H1 (cell line): ENCODE data around the gene VPS50. TPM values are rescaled to one million over a fixed set of nuclear protein-coding genes. Genes with fewer than 3 reads are reported as not detected.

Source experiments
- CTCF ChIA-PET: fragments of 300-600 bp; sonication (Branson Sonifier 250); formaldehyde crosslinking; loops from one replicate; lab custom pipeline; 2021; ENCODE audit not compliant: partially characterized antibody; lab: Charles Lee
- POLR2A ChIA-PET: fragments of 300-600 bp; sonication (Branson Sonifier 250); formaldehyde crosslinking; loops from one replicate; lab custom pipeline; 2021; ENCODE audit warnings: inconsistent platforms; ENCODE audit not compliant: partially characterized antibody; lab: Charles Lee
- DNase-seq, 2 experiments: peaks; one replicate each; pipeline versions ENCODE4 v3.0.0 to v3.0.0-alpha.2; 2010 to 2022; ENCODE audit warnings: low spot score in 2 of 2, low read depth in 1 of 2, mixed read lengths in 1 of 2
- FAIRE-seq: peaks from 2 replicates; lab custom pipeline; 2011; peaks lifted over from hg19 to GRCh38; lab: Jason Lieb, UNC
- H2AFZ ChIP-seq: 2 replicates; pipeline ENCODE4 v1.8.1; 2012; ENCODE audit warnings: low read length, inconsistent platforms
- H2AK5ac ChIP-seq: 2 replicates; pipeline ENCODE4 v1.6.1; 2013; ENCODE audit warnings: low read depth, low read length
- H2BK120ac ChIP-seq: replicated peaks from 2 replicates; pipeline ENCODE3; 2013; ENCODE audit warnings: low read depth, low read length, inconsistent platforms
- H2BK12ac ChIP-seq: 2 replicates; pipeline ENCODE4 v1.6.1; 2013; ENCODE audit warnings: low read depth, low read length
- H2BK15ac ChIP-seq: 2 replicates; pipeline ENCODE4 v1.6.1; 2013; ENCODE audit warnings: low read length
- H2BK20ac ChIP-seq: 2 replicates; pipeline ENCODE4 v1.6.1; 2013; ENCODE audit warnings: low read length
- H2BK5ac ChIP-seq: 2 replicates; pipeline ENCODE4 v1.6.1; 2013; ENCODE audit warnings: low read depth, low read length
- H3K14ac ChIP-seq: 2 replicates; pipeline ENCODE4 v1.6.1; 2013; ENCODE audit warnings: inconsistent platforms; ENCODE audit not compliant: insufficient read length
- H3K18ac ChIP-seq: 2 replicates; pipeline ENCODE4 v1.6.1; 2013; ENCODE audit warnings: low read length; ENCODE audit errors: extremely low read depth
- H3K23ac ChIP-seq: 2 replicates; pipeline ENCODE4 v1.6.1; 2013; ENCODE audit warnings: inconsistent platforms; ENCODE audit not compliant: insufficient read length
- H3K23me2 ChIP-seq: 2 replicates; pipeline ENCODE4 v1.6.1; 2013; ENCODE audit warnings: low read depth, low read length
- H3K27ac ChIP-seq: 2 replicates; pipeline ENCODE4 v1.6.1; 2011; ENCODE audit warnings: low read depth, low read length, inconsistent platforms
- H3K27me3 ChIP-seq, 4 experiments: replicated peaks in 1 of 4; 1 replicate in 1 of 4; 2 replicates in 3 of 4; pipeline versions ENCODE4 v1.6.1 to v1.8.1; 2011 to 2013; ENCODE audit warnings: low read length in 3 of 4, mild to moderate bottlenecking in 3 of 4, inconsistent platforms in 2 of 4, mixed read lengths in 2 of 4, moderate library complexity in 1 of 4; ENCODE audit not compliant: control insufficient read depth in 3 of 4, insufficient read depth in 3 of 4; ENCODE audit errors: extremely low read depth in 1 of 4
- H3K36me3 ChIP-seq, 4 experiments: 2 replicates each; pipeline versions ENCODE4 v1.6.1 to v1.8.1; 2011 to 2013; ENCODE audit warnings: mild to moderate bottlenecking in 4 of 4, low read length in 3 of 4, moderate library complexity in 2 of 4, control low read depth in 1 of 4, inconsistent platforms in 1 of 4; ENCODE audit not compliant: insufficient read depth in 4 of 4, control insufficient read depth in 2 of 4
- H3K4ac ChIP-seq: replicated peaks from 2 replicates; pipeline ENCODE3; 2013; ENCODE audit warnings: low read length, low read depth, mixed read lengths, inconsistent platforms; ENCODE audit not compliant: insufficient read length
- H3K4me1 ChIP-seq, 4 experiments: replicated peaks in 1 of 4; 1 replicate in 1 of 4; 2 replicates in 3 of 4; pipeline versions ENCODE4 v1.6.1 to v1.8.1; 2011 to 2013; ENCODE audit warnings: low read length in 3 of 4, inconsistent platforms in 2 of 4, mixed read lengths in 1 of 4; ENCODE audit not compliant: insufficient read depth in 4 of 4, control insufficient read depth in 3 of 4
- H3K4me2 ChIP-seq, 2 experiments: 2 replicates each; pipeline versions ENCODE4 v1.6.1 to v1.8.1; 2011 to 2013; ENCODE audit warnings: low read depth in 2 of 2, low read length in 2 of 2, control low read depth in 1 of 2, inconsistent platforms in 1 of 2, mild to moderate bottlenecking in 1 of 2; ENCODE audit not compliant: insufficient read depth in 1 of 2
- H3K4me3 ChIP-seq, 4 experiments: fragments of 200-600, 300-600 bp in 1 of 4; sonication (generic), shearing (Covaris generic), sonication (Bioruptor Twin) in 1 of 4; 2 replicates each; pipeline versions ENCODE4 v1.5.1 to v1.8.1; 2011 to 2016; ENCODE audit warnings: low read length in 4 of 4, low read depth in 3 of 4, control low read depth in 2 of 4, inconsistent platforms in 2 of 4, mild to moderate bottlenecking in 2 of 4, mixed read lengths in 1 of 4, moderate library complexity in 1 of 4; ENCODE audit not compliant: insufficient read depth in 2 of 4; ENCODE audit errors: extremely low read depth in 1 of 4
- H3K56ac ChIP-seq: replicated peaks from 2 replicates; pipeline ENCODE3; 2013; ENCODE audit warnings: low read depth, mild to moderate bottlenecking, mixed read lengths, low read length, inconsistent platforms; ENCODE audit not compliant: insufficient read length
- H3K79me1 ChIP-seq: 2 replicates; pipeline ENCODE4 v1.6.1; 2013; ENCODE audit warnings: low read depth, low read length, control low read depth
- H3K79me2 ChIP-seq, 2 experiments: 2 replicates each; pipeline versions ENCODE4 v1.6.1 to v1.8.1; 2012 to 2013; ENCODE audit warnings: low read length in 2 of 2, mild to moderate bottlenecking in 2 of 2, inconsistent platforms in 1 of 2; ENCODE audit not compliant: insufficient read depth in 2 of 2, control insufficient read depth in 1 of 2
- H3K9ac ChIP-seq, 4 experiments: replicated peaks in 1 of 4; 1 replicate in 1 of 4; 2 replicates in 3 of 4; pipeline versions ENCODE4 v1.6.1 to v1.8.1; 2011 to 2013; ENCODE audit warnings: low read depth in 3 of 4, low read length in 3 of 4, control low read depth in 2 of 4, mild to moderate bottlenecking in 2 of 4, moderate library complexity in 2 of 4, inconsistent platforms in 1 of 4; ENCODE audit errors: extremely low read depth in 1 of 4
- H3K9me3 ChIP-seq, 2 experiments: 2 replicates each; pipeline versions ENCODE4 v1.6.1 to v1.8.1; 2012 to 2013; ENCODE audit warnings: mild to moderate bottlenecking in 2 of 2, moderate library complexity in 2 of 2, control low read depth in 1 of 2, inconsistent platforms in 1 of 2, low read depth in 1 of 2, low read length in 1 of 2, mixed read lengths in 1 of 2; ENCODE audit not compliant: insufficient read depth in 2 of 2
- H4K20me1 ChIP-seq, 2 experiments: replicated peaks in 1 of 2; 2 replicates each; pipeline versions ENCODE3 to v1.8.1; 2011 to 2013; ENCODE audit warnings: inconsistent platforms in 2 of 2, low read length in 2 of 2, mild to moderate bottlenecking in 1 of 2; ENCODE audit not compliant: insufficient read depth in 2 of 2, control insufficient read depth in 1 of 2
- H4K5ac ChIP-seq: 2 replicates; pipeline ENCODE4 v1.6.1; 2013; ENCODE audit warnings: low read length, low read depth, mixed read lengths, inconsistent platforms; ENCODE audit not compliant: insufficient read length
- H4K8ac ChIP-seq: 2 replicates; pipeline ENCODE4 v1.8.0; 2013; ENCODE audit warnings: mild to moderate bottlenecking, moderate library complexity, low read length, inconsistent platforms; ENCODE audit not compliant: insufficient read depth; ENCODE audit errors: extremely low read depth
- H4K91ac ChIP-seq: replicated peaks from 2 replicates; pipeline ENCODE3; 2013; ENCODE audit warnings: low read length, mixed read lengths, inconsistent platforms; ENCODE audit not compliant: insufficient read length
- BRCA1 ChIP-seq: IDR thresholded peaks from 2 replicates; pipeline ENCODE4 v1.6.1; 2012; ENCODE audit warnings: low read depth, low read length, improper control_type of control experiment
- CBX5 ChIP-seq: fragments of 300-800, 300-1000 bp; sonication (generic); IDR thresholded peaks from 2 replicates; pipeline ENCODE4 v1.7.1; 2016; ENCODE audit warnings: antibody characterized with exemption, low read length, low read depth
- CEBPB ChIP-seq: IDR thresholded peaks from 2 replicates; pipeline ENCODE4 v1.6.1; 2012; ENCODE audit warnings: low read depth, low read length
- CHD1 ChIP-seq: IDR thresholded peaks from 2 replicates; pipeline ENCODE4 v1.6.1; 2012; ENCODE audit warnings: low read depth, low read length, improper control_type of control experiment
- CREB1 ChIP-seq: IDR thresholded peaks from 2 replicates; pipeline ENCODE4 v1.6.1; 2012; ENCODE audit warnings: inconsistent platforms
- E2F6 ChIP-seq: IDR thresholded peaks from 2 replicates; pipeline ENCODE4 v1.6.1; 2012; ENCODE audit warnings: inconsistent platforms
- GTF2F1 ChIP-seq: IDR thresholded peaks from 2 replicates; pipeline ENCODE4 v1.6.1; 2012; ENCODE audit warnings: low read depth, low read length, improper control_type of control experiment, borderline replicate concordance
- JUN ChIP-seq: IDR thresholded peaks from 2 replicates; pipeline ENCODE4 v1.6.1; 2011; ENCODE audit warnings: low read depth, mild to moderate bottlenecking, improper control_type of control experiment, low read length
- PHF8 ChIP-seq: fragments of 200-600 bp; sonication (generic); conservative IDR thresholded peaks from 2 replicates; pipeline ENCODE4 v1.7.1; 2012; ENCODE audit warnings: low read depth, mild to moderate bottlenecking, inconsistent platforms, low read length, moderate library complexity
- POLR2A ChIP-seq, 2 experiments: IDR thresholded peaks; 1 replicate in 1 of 2; 2 replicates in 1 of 2; pipeline ENCODE4 v1.6.1; 2011; ENCODE audit warnings: low read depth in 2 of 2, low read length in 2 of 2, mild to moderate bottlenecking in 2 of 2; ENCODE audit errors: control extremely low read depth in 1 of 2
- RBBP5 ChIP-seq: IDR thresholded peaks from 2 replicates; pipeline ENCODE4 v1.7.1; 2012; ENCODE audit warnings: low read depth, mild to moderate bottlenecking, inconsistent platforms, low read length, moderate library complexity, borderline replicate concordance
- RXRA ChIP-seq: IDR thresholded peaks from 2 replicates; pipeline ENCODE4 v1.6.1; 2011; ENCODE audit warnings: low read depth, mild to moderate bottlenecking, low read length, moderate library complexity; ENCODE audit not compliant: insufficient read depth
- TBP ChIP-seq: IDR thresholded peaks from 2 replicates; pipeline ENCODE4 v1.6.1; 2011; ENCODE audit warnings: low read depth, low read length, improper control_type of control experiment
- ZNF274 ChIP-seq: IDR thresholded peaks from 2 replicates; pipeline ENCODE4 v1.7.0; 2012; ENCODE audit warnings: low read length, borderline replicate concordance; ENCODE audit errors: extremely low read depth
- WGBS, 2 experiments: shearing (Covaris generic) in 1 of 2; methylation state at CpG; one replicate each; pipeline versions ENCODE4 v1.1.6 to v1.1.7; 2013 to 2015; ENCODE audit warnings: low lambda C conversion rate in 2 of 2, mixed read lengths in 2 of 2, inconsistent platforms in 1 of 2, low coverage in 1 of 2, missing lambda C conversion rate in 1 of 2; ENCODE audit not compliant: insufficient replicate concordance in 2 of 2, insufficient coverage in 1 of 2, insufficient read length in 1 of 2; ENCODE audit errors: extremely low coverage in 1 of 2, missing lambda C conversion rate in 1 of 2; 5-methylcytosine and 5-hydroxymethylcytosine counted together
- polyA plus RNA-seq, 7 experiments: library from polyadenylated mRNA; depleted of rRNA in 3 of 7; stranded (reverse) in 5 of 7; unstranded in 2 of 7; fragments of >200 nt in 5 of 7; fragments of 200-250 nt in 2 of 7; gene quantifications; 1 replicate in 5 of 7; 2 replicates in 1 of 7; 4 replicates in 1 of 7; pipeline versions ENCODE4 v1.2.1 to v1.2.3, GENCODE V29; 2011 to 2013; ENCODE audit warnings: missing spikeins in 2 of 7, mixed read lengths in 2 of 7
- total RNA-seq: library from RNA; stranded (reverse); fragmentation: NEBNext Ultra II Directional; extraction: Animal tissue kit (Norgen Biotek cat#: 25700); gene quantifications from 2 replicates; pipeline ENCODE4 v1.2.1, GENCODE V29; 2021

The VPS50 gene
- total and polyA plus RNA-seq, 2 of the 8 experiments (the other 6 are each of a cell fraction or from before 2014, with no cell fraction given): 3.7 to 9.3 TPM

- Histone ChIP-seq H4K91ac (no peak overlapping the region), H3K18ac (no peak overlapping the region), H2BK5ac (no peak overlapping the region), H2BK120ac (no peak overlapping the region), H3K9me3 (no peaks in the 10 kb centered on the region), H2BK20ac (no peak overlapping the region), H3K79me2 (no peaks in the 10 kb centered on the region), H3K4me1 (no peaks in the 10 kb centered on the region), H3K9ac (no peak overlapping the region), H2AK5ac (no peak overlapping the region), H3K4me3 (no peak overlapping the region), H3K14ac (no peak overlapping the region), H3K4me2 (no peak overlapping the region), H4K20me1 (no peaks in the 10 kb centered on the region), H3K79me1 (no peaks in the 10 kb centered on the region), H3K27me3 (no peaks in the 10 kb centered on the region)
- ChIA-PET POLR2A (no interaction called here), CTCF (no interaction called here)
- TF ChIP-seq BRCA1 (no peak), RXRA (no peak), POLR2A (IDR thresholded peaks at IDR 0.05; ENCODE audit: control extremely low read depth in 1 of 2, low read depth in 2 of 2, low read length in 2 of 2) (no peak), CBX5 (no peak), CEBPB (no peak), JUN (no peak), CREB1 (no peak), E2F6 (no peak), GTF2F1 (no peak), RBBP5 (no peak), PHF8 (no peak), ZNF274 (no peak), CHD1 (no peak), TBP (no peak)
- TF ChIP-seq, all 59 proteins: peak for 0
- DNase-seq (no peak), FAIRE-seq (no peak)
- Histone ChIP-seq H4K8ac (no peak overlapping the region), H2BK12ac (no peak overlapping the region), H2AFZ (no peak overlapping the region), H3K36me3 (no peaks in the 10 kb centered on the region), H2BK15ac (no peak overlapping the region), H3K23me2 (no peaks in the 10 kb centered on the region), H3K56ac (no peak overlapping the region), H3K4ac (no peak overlapping the region), H4K5ac (no peak overlapping the region), H3K23ac (no peak overlapping the region), H3K27ac (no peak overlapping the region)
- WGBS, 2 experiments: 89% methylated on average over 1 of the region's 1 CpG; no CpG with 5 or more reads in 1 of the 2 experiments
Observed at GRCh38 chr7:93262535-93262934, 30.4 kb downstream of the VPS50 start.
